Body of pancreas (tissue), 4 donors: ENCODE measurements around the gene FAH. TPM values are rescaled to one million over a fixed set of nuclear protein-coding genes. Genes with fewer than 3 reads are reported as not detected.

ENCODE experiments used
- ATAC-seq: fragments of 150-250 bp; one replicate; pipeline ENCODE4 v1.9.1; 2016
- DNase-seq, 4 donors: peaks; one replicate each; pipeline ENCODE4 v3.0.0-alpha.2; 2019
- H3K27ac ChIP-seq, 4 donors: fragments of 200-600 bp; sonication (generic); 1 replicate in 3 of 4; 2 replicates in 1 of 4; pipeline versions ENCODE4 v1.5.1 to v1.6.1; 2016 to 2019; ENCODE audit warnings: mild to moderate bottlenecking in 1 of 4, mixed read lengths in 1 of 4, moderate library complexity in 1 of 4
- H3K27me3 ChIP-seq, 2 donors: fragments of 200-600 bp; sonication (generic); one replicate each; pipeline ENCODE4 v1.6.0; 2016; ENCODE audit warnings: mild to moderate bottlenecking in 1 of 2
- H3K36me3 ChIP-seq, 2 donors: fragments of 200-600 bp; sonication (generic); replicated peaks in 1 of 2; 2 replicates each; pipeline ENCODE4 v1.5.1; 2016; ENCODE audit warnings: low read depth in 2 of 2; ENCODE audit not compliant: insufficient read depth in 1 of 2
- H3K4me1 ChIP-seq: fragments of 200-600 bp; sonication (generic); one replicate; pipeline ENCODE4 v1.6.0; 2016
- H3K4me3 ChIP-seq, 2 donors: fragments of 200-600 bp; sonication (generic); 1 replicate in 1 of 2; 2 replicates in 1 of 2; pipeline ENCODE4 v1.5.1; 2016 to 2019
- H3K9me3 ChIP-seq, 3 donors: fragments of 200-600 bp; sonication (generic); 1 replicate in 2 of 3; 2 replicates in 1 of 3; pipeline ENCODE4 v1.5.1; 2016
- CTCF ChIP-seq, 7 experiments: fragments of 450-650 bp in 4 of 7; fragments of 200-600 bp in 3 of 7; sonication (generic) in 3 of 7; IDR thresholded peaks; one replicate each; pipeline ENCODE4 v1.5.1; 2016 to 2019; ENCODE audit warnings: antibody characterized with exemption in 7 of 7
- POLR2A ChIP-seq, 3 donors: fragments of 450-650 bp; IDR thresholded peaks; one replicate each; pipeline ENCODE4 v1.6.1; 2016; ENCODE audit warnings: antibody characterized with exemption in 3 of 3, mild to moderate bottlenecking in 2 of 3
- WGBS, 2 donors: methylation state at CpG; one replicate each; pipeline ENCODE4 v1.1.5; 2017; 5-methylcytosine and 5-hydroxymethylcytosine counted together
- intact Hi-C: fragments of 100-400 bp; cut with DNase I; formaldehyde crosslinking; loops from one replicate; pipeline ENCODE4 v1.15.1; 2023
- total RNA-seq, 2 donors: library from RNA; depleted of rRNA; stranded (reverse); fragments of >200 nt; gene quantifications; one replicate each; pipeline ENCODE4 v1.1.0, GENCODE V29; 2016

The FAH gene
- total RNA-seq, 2 donors from 2014 or later: 8.8 to 31.0 TPM

DNA sequence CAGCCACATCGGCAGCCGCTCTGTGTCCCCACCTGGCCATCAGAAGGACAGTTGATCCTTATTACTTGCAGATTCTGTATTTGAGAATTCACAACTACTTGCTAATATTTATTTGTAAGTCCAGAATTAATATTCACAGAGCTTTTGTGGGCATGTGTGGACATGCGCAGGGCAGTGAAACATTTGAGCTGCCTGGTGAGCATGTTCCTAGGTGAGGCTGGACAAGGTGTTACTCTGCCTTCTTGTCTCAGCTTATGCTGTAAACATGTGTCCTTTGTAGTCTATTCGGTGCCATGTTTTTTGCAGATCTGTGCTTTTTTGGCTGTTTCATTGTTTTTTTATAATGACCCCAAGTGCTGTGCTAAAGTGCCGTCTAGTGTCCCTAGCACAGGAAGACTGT is 15.6 kb downstream of the FAH start:
- ATAC-seq: no peak
- 71 to 87% methylated on average over 5 of the region's 5 CpGs for WGBS, 2 donors
- intact Hi-C loops: no loop called here

GRCh38 chr15:80169768-80170357 is 17.1 kb downstream of the FAH start:
- ATAC-seq (no peak), DNase-seq (no peak)
- Histone ChIP-seq H3K9me3 (no peaks in the 10 kb centered on the region), H3K27ac (no peak overlapping the region), H3K27me3 (no peaks in the 10 kb centered on the region), H3K36me3 (no peaks in the 10 kb centered on the region), H3K4me1 (no peaks in the 10 kb centered on the region), H3K4me3 (no peak overlapping the region)
- 88 to 92% methylated on average over 11 to 12 of the region's 12 CpGs for WGBS, 2 donors
- no peak for TF ChIP-seq POLR2A (IDR thresholded peaks at IDR 0.05)
- TF ChIP-seq CTCF (IDR thresholded peaks at IDR 0.05): no peak
- intact Hi-C loops: loop anchor here (10.0 kb wide), 1 partner anchor 785 kb away; no protein-coding TSS in a partner anchor

More for the DNA sequence above, 15.6 kb downstream of the FAH start:
- no peaks in the 10 kb centered on the region for H3K9me3 ChIP-seq
- no peaks in the 10 kb centered on the region for H3K4me1 ChIP-seq
- DNase-seq: no peak
- no peaks in the 10 kb centered on the region for H3K27me3 ChIP-seq
- TF ChIP-seq CTCF (IDR thresholded peaks at IDR 0.05) (no peak), POLR2A (IDR thresholded peaks at IDR 0.05) (no peak)
- no peaks in the 10 kb centered on the region for H3K36me3 ChIP-seq
- H3K27ac ChIP-seq: no peak overlapping the region
- H3K4me3 ChIP-seq: no peak overlapping the region

GRCh38 chr15:80170596-80170995 is 17.8 kb downstream of the FAH start:
- ATAC-seq (no peak), DNase-seq (no peak)
- intact Hi-C loops: loop anchor here (10.0 kb wide), 1 partner anchor 786 kb away; no protein-coding TSS in a partner anchor
- Histone ChIP-seq H3K4me1 (no peaks in the 10 kb centered on the region), H3K36me3 (no peaks in the 10 kb centered on the region), H3K9me3 (no peaks in the 10 kb centered on the region), H3K27me3 (no peaks in the 10 kb centered on the region), H3K27ac (no peak overlapping the region), H3K4me3 (no peak overlapping the region)
- no peak for TF ChIP-seq CTCF (IDR thresholded peaks at IDR 0.05)
- no peak for TF ChIP-seq POLR2A (IDR thresholded peaks at IDR 0.05)
- 83 to 94% methylated on average over 2 of the region's 2 CpGs for WGBS, 2 donors

- intact Hi-C loops: loop anchor here (10.0 kb wide), 1 partner anchor 787 kb away; no protein-coding TSS in a partner anchor
- no peak for ATAC-seq
Measured at GRCh38 chr15:80171787-80172186, 19.0 kb downstream of the FAH start.

More at GRCh38 chr15:80171787-80172186, 19.0 kb downstream of the FAH start:
- Histone ChIP-seq H3K4me3 (no peak overlapping the region), H3K27ac (no peak overlapping the region), H3K4me1 (no peaks in the 10 kb centered on the region), H3K36me3 (no peaks in the 10 kb centered on the region), H3K27me3 (no peaks in the 10 kb centered on the region), H3K9me3 (no peaks in the 10 kb centered on the region)
- TF ChIP-seq CTCF (IDR thresholded peaks at IDR 0.05) (no peak), POLR2A (IDR thresholded peaks at IDR 0.05) (no peak)
- DNase-seq: no peak
- WGBS, 2 donors: 77 to 87% methylated on average over 4 of the region's 4 CpGs
